ENCODE measurements around the gene CRYBG3. TPM values are rescaled to one million over a fixed set of nuclear protein-coding genes. Genes with fewer than 3 reads are reported as not detected.

The CRYBG3 gene
- total and polyA plus RNA-seq, 9 donors = 5.8 to 16.1 (median 13.0) TPM

GRCh38 chr3:97862582-97862981 lies 40.8 kb downstream of the CRYBG3 start:
- H3K4me1 ChIP-seq (ENCODE audit: insufficient read depth) = no peaks in the 10 kb centered on the region

GRCh38 chr3:97863031-97863430 lies 41.2 kb downstream of the CRYBG3 start:
- Histone ChIP-seq H3K36me3 (no peaks in the 10 kb centered on the region), H3K4me3 (no peak overlapping the region), H3K4me1 (ENCODE audit: insufficient read depth) (no peaks in the 10 kb centered on the region), H3K27me3 (no peaks in the 10 kb centered on the region), H3K9me3 (no peaks in the 10 kb centered on the region), H3K27ac (no peak overlapping the region)
- 91 to 93% (median 92%) methylated on average over 1 of the region's 1 CpG for WGBS, 3 donors
- intact Hi-C loops (cut with DNase I) = no loop called here
- no peak for TF ChIP-seq EP300 (IDR thresholded peaks at IDR 0.05)
- no peak for TF ChIP-seq CTCF (IDR thresholded peaks at IDR 0.05)
- no peak for TF ChIP-seq POLR2A (IDR thresholded peaks at IDR 0.05)
- DNase-seq = no peak

More at GRCh38 chr3:97862582-97862981, 40.8 kb downstream of the CRYBG3 start:
- Histone ChIP-seq H3K36me3 (no peaks in the 10 kb centered on the region), H3K27ac (no peak overlapping the region), H3K27me3 (no peaks in the 10 kb centered on the region), H3K9me3 (no peaks in the 10 kb centered on the region), H3K4me3 (no peak overlapping the region)
- 92 to 100% (median 95%) methylated on average over 1 of the region's 1 CpG for WGBS, 3 donors
- intact Hi-C loops (cut with DNase I) = no loop called here
- DNase-seq = no peak
- TF ChIP-seq CTCF (IDR thresholded peaks at IDR 0.05) = no peak
- no peak for TF ChIP-seq POLR2A (IDR thresholded peaks at IDR 0.05)
- no peak for TF ChIP-seq EP300 (IDR thresholded peaks at IDR 0.05)

GRCh38 chr3:97863775-97864174 lies 42.0 kb downstream of the CRYBG3 start:
- 96 to 98% (median 97%) methylated on average over 3 of the region's 3 CpGs for WGBS, 3 donors
- intact Hi-C loops (cut with DNase I) = no loop called here
- Histone ChIP-seq H3K4me3 (no peak overlapping the region), H3K36me3 (no peaks in the 10 kb centered on the region), H3K4me1 (ENCODE audit: insufficient read depth) (no peaks in the 10 kb centered on the region), H3K27ac (no peak overlapping the region), H3K9me3 (no peaks in the 10 kb centered on the region), H3K27me3 (no peaks in the 10 kb centered on the region)
- DNase-seq = no peak
- TF ChIP-seq EP300 (IDR thresholded peaks at IDR 0.05) (no peak), CTCF (IDR thresholded peaks at IDR 0.05) (no peak), POLR2A (IDR thresholded peaks at IDR 0.05) (no peak)

- Histone ChIP-seq H3K36me3 (no peaks in the 10 kb centered on the region), H3K4me1 (ENCODE audit: insufficient read depth) (no peaks in the 10 kb centered on the region), H3K27ac (no peak overlapping the region), H3K9me3 (no peaks in the 10 kb centered on the region), H3K27me3 (no peaks in the 10 kb centered on the region), H3K4me3 (no peak overlapping the region)
- WGBS, 3 donors = 42 to 47% (median 43%) methylated on average over 3 of the region's 3 CpGs
- intact Hi-C loops (cut with DNase I) = no loop called here
- TF ChIP-seq CTCF (IDR thresholded peaks at IDR 0.05) = no peak
- TF ChIP-seq POLR2A (IDR thresholded peaks at IDR 0.05) = no peak
- no peak for TF ChIP-seq EP300 (IDR thresholded peaks at IDR 0.05)
- DNase-seq = no peak
These were observed 49.4 kb downstream of the CRYBG3 start for GRCh38 chr3:97871186-97871585.

Data from ovary (tissue), 9 donors.